Peyer's patch (tissue), 4 donors: ENCODE measurements around the gene TMCC1.

Experiments
- CTCF ChIP-seq, 6 experiments: fragments of 450-650 bp in 4 of 6; fragments of 200-600 bp in 2 of 6; sonication (generic) in 1 of 6; IDR thresholded peaks; one replicate each; pipeline ENCODE4 v1.5.1; 2017 to 2019; ENCODE audit warnings: antibody characterized with exemption in 6 of 6, mild to moderate bottlenecking in 3 of 6, moderate library complexity in 1 of 6
- POLR2A ChIP-seq, 2 donors: fragments of 450-650 bp; IDR thresholded peaks; one replicate each; pipeline ENCODE4 v1.5.1; 2017; ENCODE audit warnings: antibody characterized with exemption in 2 of 2, mild to moderate bottlenecking in 2 of 2, moderate library complexity in 2 of 2

GRCh38 chr3:129692743-129693142 lies 200.8 kb downstream of the TMCC1 start:
- TF ChIP-seq CTCF (IDR thresholded peaks at IDR 0.05) (no peak), POLR2A (IDR thresholded peaks at IDR 0.05) (no peak)
